Mesendoderm (in vitro differentiated cells): ENCODE results near the gene PARM1.

ENCODE experiments used
- DNase-seq: peaks from one replicate; pipeline ENCODE4 v3.0.0; 2013
- H2AK5ac ChIP-seq: 2 replicates; pipeline ENCODE4 v1.6.1; 2013; ENCODE audit warnings: low read length, inconsistent platforms
- H2BK120ac ChIP-seq: 2 replicates; pipeline ENCODE4 v1.6.1; 2013; ENCODE audit warnings: low read depth, mild to moderate bottlenecking, low read length, moderate library complexity, mixed read lengths
- H2BK15ac ChIP-seq: replicated peaks from 2 replicates; pipeline ENCODE4 v1.6.1; 2013; ENCODE audit warnings: low read depth, mild to moderate bottlenecking, moderate library complexity
- H2BK5ac ChIP-seq: 2 replicates; pipeline ENCODE4 v1.6.1; 2013; ENCODE audit warnings: low read length, inconsistent platforms
- H3K18ac ChIP-seq: 2 replicates; pipeline ENCODE4 v1.6.1; 2013; ENCODE audit warnings: mild to moderate bottlenecking, low read length, mixed read lengths
- H3K23ac ChIP-seq: one replicate; pipeline ENCODE4 v1.6.1; 2013; ENCODE audit warnings: low read length
- H3K27ac ChIP-seq: 2 replicates; pipeline ENCODE4 v1.5.1; 2013; ENCODE audit warnings: low read depth, mild to moderate bottlenecking, inconsistent platforms, low read length, moderate library complexity
- H3K27me3 ChIP-seq: 2 replicates; pipeline ENCODE4 v1.6.1; 2013; ENCODE audit warnings: low read length, control low read depth, mild to moderate bottlenecking, inconsistent platforms; ENCODE audit not compliant: insufficient read depth, poor library complexity
- H3K36me3 ChIP-seq: 2 replicates; pipeline ENCODE4 v1.6.1; 2013; ENCODE audit warnings: low read length, inconsistent platforms; ENCODE audit not compliant: control insufficient read depth, insufficient read depth
- H3K4ac ChIP-seq: one replicate; pipeline ENCODE4 v1.6.1; 2013; ENCODE audit warnings: low read depth, mild to moderate bottlenecking, low read length, moderate library complexity
- H3K4me1 ChIP-seq: 2 replicates; pipeline ENCODE4 v1.6.1; 2013; ENCODE audit warnings: low read depth, low read length, inconsistent platforms; ENCODE audit not compliant: control insufficient read depth
- H3K4me2 ChIP-seq: 2 replicates; pipeline ENCODE4 v1.6.1; 2013; ENCODE audit warnings: low read length
- H3K4me3 ChIP-seq: 2 replicates; pipeline ENCODE4 v1.5.1; 2013; ENCODE audit warnings: mild to moderate bottlenecking, low read length
- H3K56ac ChIP-seq: one replicate; pipeline ENCODE4 v1.6.1; 2013; ENCODE audit warnings: low read length
- H3K79me1 ChIP-seq: 2 replicates; pipeline ENCODE4 v1.6.1; 2013; ENCODE audit warnings: low read length, inconsistent platforms
- H3K79me2 ChIP-seq: 2 replicates; pipeline ENCODE4 v1.6.1; 2013; ENCODE audit warnings: mild to moderate bottlenecking, low read length; ENCODE audit not compliant: control insufficient read depth, insufficient read depth
- H3K9ac ChIP-seq: 2 replicates; pipeline ENCODE4 v1.6.1; 2013; ENCODE audit warnings: low read length, inconsistent platforms
- H4K5ac ChIP-seq: one replicate; pipeline ENCODE4 v1.6.1; 2013; ENCODE audit warnings: low read length
- H4K8ac ChIP-seq: one replicate; pipeline ENCODE4 v1.6.1; 2013; ENCODE audit warnings: low read depth, mild to moderate bottlenecking, control low read depth, low read length, moderate library complexity
- WGBS: extraction: QIAGEN DNeasy Blood & Tissue Kit; methylation state at CpG from one replicate; pipeline ENCODE4 v1.1.7; 2013; ENCODE audit warnings: low lambda C conversion rate, missing lambda C conversion rate; ENCODE audit not compliant: insufficient coverage; ENCODE audit errors: extremely low coverage; 5-methylcytosine and 5-hydroxymethylcytosine counted together

Gene PARM1

GRCh38 chr4:75036046-75036830 is 103.3 kb downstream of the PARM1 start:
- Histone ChIP-seq H3K36me3 (no peaks in the 10 kb centered on the region), H3K23ac (no peak overlapping the region), H4K5ac (no peak overlapping the region), H3K79me2 (no peaks in the 10 kb centered on the region), H3K27me3 (no peaks in the 10 kb centered on the region), H3K4me3 (no peak overlapping the region), H3K4me1 (no peaks in the 10 kb centered on the region), H4K8ac (no peak overlapping the region), H2BK120ac (no peak overlapping the region), H2BK5ac (no peak overlapping the region), H3K18ac (no peak overlapping the region), H3K79me1 (no peaks in the 10 kb centered on the region), H3K9ac (no peak overlapping the region), H3K4me2 (no peak overlapping the region), H3K56ac (no peak overlapping the region), H3K27ac (no peak overlapping the region), H2AK5ac (no peak overlapping the region), H2BK15ac (no peak overlapping the region), H3K4ac (no peak overlapping the region)
- DNase-seq, result no peak
- no CpG with 5 or more reads among the region's 3 CpGs for WGBS

- no peak overlapping the region for H3K4me3 ChIP-seq
- no peak overlapping the region for H2BK120ac ChIP-seq
- no peaks in the 10 kb centered on the region for H3K79me2 ChIP-seq
- H3K18ac ChIP-seq, result no peak overlapping the region
- H3K4me1 ChIP-seq, result no peaks in the 10 kb centered on the region
- no peaks in the 10 kb centered on the region for H3K27me3 ChIP-seq
- DNase-seq, result peak; percentile 16
- no peaks in the 10 kb centered on the region for H3K79me1 ChIP-seq
- no peak overlapping the region for H2BK5ac ChIP-seq
- no peak overlapping the region for H3K27ac ChIP-seq
- H3K56ac ChIP-seq, result no peak overlapping the region
- no peak overlapping the region for H3K9ac ChIP-seq
- no peak overlapping the region for H2BK15ac ChIP-seq
- H4K5ac ChIP-seq, result no peak overlapping the region
- H3K36me3 ChIP-seq, result no peaks in the 10 kb centered on the region
- H3K4me2 ChIP-seq, result no peak overlapping the region
- no CpG with 5 or more reads among the region's 1 CpG for WGBS
- H3K4ac ChIP-seq, result no peak overlapping the region
- no peak overlapping the region for H3K23ac ChIP-seq
- no peak overlapping the region for H4K8ac ChIP-seq
- no peak overlapping the region for H2AK5ac ChIP-seq
These were observed 104.3 kb downstream of the PARM1 start for GRCh38 chr4:75037252-75037651.

GRCh38 chr4:75038376-75038775 is 105.5 kb downstream of the PARM1 start:
- WGBS, result no CpG with 5 or more reads among the region's 4 CpGs

DNA sequence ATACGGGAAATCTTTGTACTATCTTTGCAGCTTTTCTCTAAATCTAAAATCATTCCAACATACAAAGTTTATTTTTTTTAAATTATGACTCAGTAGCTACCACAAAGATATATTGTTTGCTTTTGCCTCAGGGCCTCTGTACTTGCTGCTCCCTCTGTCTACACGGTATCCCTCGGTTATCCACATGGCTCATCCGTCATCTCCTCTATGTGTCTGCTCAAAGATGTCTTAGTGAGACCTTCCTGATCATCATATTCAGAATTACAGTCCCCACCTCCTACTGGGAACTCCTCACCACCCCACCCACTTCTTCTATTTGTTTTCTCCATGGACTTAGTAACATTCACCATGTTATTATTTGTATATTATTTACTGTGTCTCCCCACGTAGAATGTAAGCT is 107.8 kb downstream of the PARM1 start:
- H2BK120ac ChIP-seq, result no peak overlapping the region
- no peak overlapping the region for H4K5ac ChIP-seq
- no peak overlapping the region for H4K8ac ChIP-seq
- H3K4ac ChIP-seq, result no peak overlapping the region
- H2BK5ac ChIP-seq, result no peak overlapping the region
- no peak overlapping the region for H3K4me2 ChIP-seq
- no peak overlapping the region for H3K9ac ChIP-seq
- H2AK5ac ChIP-seq, result no peak overlapping the region
- no peak overlapping the region for H3K18ac ChIP-seq
- no peaks in the 10 kb centered on the region for H3K27me3 ChIP-seq
- H3K23ac ChIP-seq, result no peak overlapping the region
- H3K4me3 ChIP-seq, result no peak overlapping the region
- H3K27ac ChIP-seq, result no peak overlapping the region
- no peaks in the 10 kb centered on the region for H3K79me2 ChIP-seq
- H2BK15ac ChIP-seq, result no peak overlapping the region
- no peak overlapping the region for H3K56ac ChIP-seq
- H3K79me1 ChIP-seq, result no peaks in the 10 kb centered on the region
- H3K36me3 ChIP-seq, result no peaks in the 10 kb centered on the region
- WGBS, result no CpG with 5 or more reads among the region's 5 CpGs
- DNase-seq, result no peak
- no peaks in the 10 kb centered on the region for H3K4me1 ChIP-seq

More at GRCh38 chr4:75038376-75038775, 105.5 kb downstream of the PARM1 start:
- Histone ChIP-seq H3K18ac (no peak overlapping the region), H3K4me1 (no peaks in the 10 kb centered on the region), H4K8ac (no peak overlapping the region), H3K27me3 (no peaks in the 10 kb centered on the region), H3K79me2 (no peaks in the 10 kb centered on the region), H2BK5ac (no peak overlapping the region), H3K23ac (no peak overlapping the region), H2BK120ac (no peak overlapping the region), H3K4ac (no peak overlapping the region), H4K5ac (no peak overlapping the region), H2AK5ac (no peak overlapping the region), H3K56ac (no peak overlapping the region), H2BK15ac (no peak overlapping the region), H3K9ac (no peak overlapping the region), H3K4me3 (no peak overlapping the region), H3K79me1 (no peaks in the 10 kb centered on the region), H3K36me3 (no peaks in the 10 kb centered on the region), H3K4me2 (no peak overlapping the region), H3K27ac (no peak overlapping the region)
- DNase-seq, result no peak

GRCh38 chr4:75042601-75043208 is 109.8 kb downstream of the PARM1 start:
- Histone ChIP-seq H2BK15ac (no peak overlapping the region), H3K4me2 (no peak overlapping the region), H3K36me3 (no peaks in the 10 kb centered on the region), H3K4me3 (no peak overlapping the region), H2BK120ac (no peak overlapping the region), H4K8ac (no peak overlapping the region), H3K9ac (no peak overlapping the region), H2BK5ac (no peak overlapping the region), H2AK5ac (no peak overlapping the region), H3K23ac (no peak overlapping the region), H3K79me2 (no peaks in the 10 kb centered on the region), H3K27me3 (no peaks in the 10 kb centered on the region), H3K4ac (no peak overlapping the region), H4K5ac (no peak overlapping the region), H3K27ac (no peak overlapping the region), H3K79me1 (no peaks in the 10 kb centered on the region), H3K18ac (no peak overlapping the region), H3K4me1 (no peaks in the 10 kb centered on the region), H3K56ac (no peak overlapping the region)
- no CpG with 5 or more reads among the region's 2 CpGs for WGBS
- no peak for DNase-seq
